EL (cell line): ENCODE data around the gene CPE.
"Not testable (repeated sequence)": the region's sequence is repeated elsewhere in the genome, so short reads cannot be mapped to it uniquely, and the experiment has no call there.

Source experiments
- DNase-seq: peaks from one replicate; pipeline ENCODE4 v3.0.0-alpha.2; 2016

The CPE gene

GRCh38 chr4:165472943-165473676 lies 94.3 kb downstream of the CPE start:
- no peak for DNase-seq

- no peak for DNase-seq
Observed at GRCh38 chr4:165474784-165475705, 96.2 kb downstream of the CPE start.

- DNase-seq: no peak
Observed at GRCh38 chr4:165475706-165476070, 96.9 kb downstream of the CPE start.

- peak; percentile 21 for DNase-seq
Observed at GRCh38 chr4:165476214-165477098, 97.6 kb downstream of the CPE start.

GRCh38 chr4:165477799-165478198 lies 99.0 kb downstream of the CPE start:
- DNase-seq: no peak

- DNase-seq: no peak
Observed at GRCh38 chr4:165478260-165478659, 99.5 kb downstream of the CPE start.

- DNase-seq: no peak
Observed at GRCh38 chr4:165481053-165481835, 102.4 kb downstream of the CPE start.

- DNase-seq: no peak
Observed at GRCh38 chr4:165489786-165490185, 111.0 kb downstream of the CPE start.

GRCh38 chr4:165492583-165492982 lies 113.8 kb downstream of the CPE start:
- DNase-seq: not testable (repeated sequence)

GRCh38 chr4:165493359-165493758 lies 114.6 kb downstream of the CPE start:
- peak; percentile 63 for DNase-seq

GRCh38 chr4:165502916-165503907 lies 124.4 kb downstream of the CPE start:
- peak; percentile 53 for DNase-seq

- no peak for DNase-seq
Observed at GRCh38 chr4:165504184-165504583, 125.4 kb downstream of the CPE start.

GRCh38 chr4:165505958-165506837 lies 127.4 kb downstream of the CPE start:
- DNase-seq: peak; percentile 32

- DNase-seq: no peak
Observed at GRCh38 chr4:165506849-165507248, 128.0 kb downstream of the CPE start.

- no peak for DNase-seq
Observed at GRCh38 chr4:165507381-165507780, 128.6 kb downstream of the CPE start.

- DNase-seq: no peak
Observed at GRCh38 chr4:165508372-165509120, 129.7 kb downstream of the CPE start.

- DNase-seq: no peak
Observed at GRCh38 chr4:165512424-165512823, 133.6 kb downstream of the CPE start.

GRCh38 chr4:165514739-165515138 lies 135.9 kb downstream of the CPE start:
- no peak for DNase-seq

- no peak for DNase-seq
Observed at GRCh38 chr4:165515201-165515600, 136.4 kb downstream of the CPE start.
